ENCODE data around the gene UQCC5. TPM values are rescaled to one million over a fixed set of nuclear protein-coding genes. Genes with fewer than 3 reads are reported as not detected.

Gene UQCC5
- total RNA-seq, 3 donors from 2014 or later: 16.1 to 18.1 (median 17.1) TPM

- TF ChIP-seq CTCF (IDR thresholded peaks at IDR 0.05): no peak
- no peak for ATAC-seq
- Histone ChIP-seq H3K36me3 (ENCODE audit: low read depth) (no peaks in the 10 kb centered on the region), H3K9me3 (no peaks in the 10 kb centered on the region), H3K4me3 (no peak overlapping the region), H3K4me1 (ENCODE audit: low read depth) (no peaks in the 10 kb centered on the region)
- intact Hi-C loops (cut with DNase I, micrococcal nuclease): no loop called here
- no peak for DNase-seq
Measured at GRCh38 chr3:52502808-52503350, 33.5 kb upstream of the UQCC5 start.

GRCh38 chr3:52503788-52504424, 32.5 kb upstream of the UQCC5 start:
- Histone ChIP-seq H3K4me1 (ENCODE audit: low read depth) (no peaks in the 10 kb centered on the region), H3K36me3 (ENCODE audit: low read depth) (no peaks in the 10 kb centered on the region), H3K9me3 (no peaks in the 10 kb centered on the region), H3K4me3 (no peak overlapping the region)
- intact Hi-C loops (cut with DNase I, micrococcal nuclease): no loop called here
- no peak for ATAC-seq
- no peak for TF ChIP-seq CTCF (IDR thresholded peaks at IDR 0.05)
- no peak for DNase-seq

DNA sequence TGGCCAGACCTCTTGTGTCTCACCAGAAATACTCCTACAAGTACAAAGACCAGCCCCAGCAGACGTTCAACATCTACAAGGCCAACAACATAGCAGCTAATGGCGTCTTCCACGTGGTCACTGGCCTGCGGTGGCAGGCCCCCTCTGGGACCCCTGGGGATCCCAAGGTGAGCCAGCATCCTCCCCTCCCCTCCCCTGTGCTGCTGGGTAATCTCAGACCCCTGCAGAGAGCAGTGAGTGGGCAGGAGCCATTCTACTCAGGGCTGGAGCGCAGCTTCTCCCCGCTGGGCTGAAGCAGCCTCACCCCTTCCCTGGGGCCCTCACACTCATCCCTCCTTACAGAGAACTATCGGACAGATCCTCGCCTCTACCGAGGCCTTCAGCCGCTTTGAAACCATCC, 31.4 kb upstream of the UQCC5 start:
- TF ChIP-seq CTCF (IDR thresholded peaks at IDR 0.05): no peak
- no peak overlapping the region for H3K4me3 ChIP-seq
- DNase-seq: no peak
- no peak for ATAC-seq
- no peaks in the 10 kb centered on the region for H3K36me3 ChIP-seq (ENCODE audit: low read depth)
- no peaks in the 10 kb centered on the region for H3K4me1 ChIP-seq (ENCODE audit: low read depth)
- no peaks in the 10 kb centered on the region for H3K9me3 ChIP-seq
- intact Hi-C loops (cut with DNase I, micrococcal nuclease): no loop called here

DNA sequence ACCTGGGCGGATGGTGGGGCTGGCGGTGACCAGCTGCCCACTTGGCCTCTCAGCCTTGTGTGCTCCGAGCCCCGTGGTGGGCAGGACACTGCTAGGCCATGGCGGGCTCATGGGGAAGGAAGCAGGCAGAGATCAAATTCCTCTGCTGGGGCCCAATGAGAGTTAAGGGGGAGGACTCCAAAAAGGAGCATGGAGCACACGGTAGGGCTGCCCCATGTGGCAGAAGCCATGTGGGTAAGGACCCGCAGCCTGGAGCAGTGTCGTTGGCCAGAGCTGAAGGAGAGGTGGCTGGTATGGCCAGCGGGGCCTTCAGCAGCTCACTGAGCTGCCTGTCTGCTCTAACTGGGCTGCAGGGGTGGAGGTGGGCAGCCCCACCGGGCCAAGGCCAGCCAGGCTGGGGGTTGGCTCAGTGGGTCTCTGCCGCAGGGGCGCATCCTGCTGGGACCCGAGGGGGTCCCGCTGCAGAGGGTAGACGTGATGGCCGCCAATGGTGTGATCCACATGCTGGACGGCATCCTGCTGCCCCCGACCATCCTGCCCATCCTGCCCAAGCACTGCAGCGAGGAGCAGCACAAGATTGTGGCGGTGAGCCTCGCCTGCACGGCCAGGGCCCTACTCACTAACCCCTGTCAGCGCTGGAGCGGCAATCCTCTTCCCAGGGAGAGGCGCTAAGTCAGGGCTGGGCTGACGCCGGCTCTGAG, 30.0 kb upstream of the UQCC5 start:
- H3K36me3 ChIP-seq (ENCODE audit: low read depth): no peaks in the 10 kb centered on the region
- intact Hi-C loops (cut with DNase I, micrococcal nuclease): no loop called here
- no peaks in the 10 kb centered on the region for H3K4me1 ChIP-seq (ENCODE audit: low read depth)
- no peak overlapping the region for H3K4me3 ChIP-seq
- DNase-seq (no peak), ATAC-seq (no peak)
- no peaks in the 10 kb centered on the region for H3K9me3 ChIP-seq
- TF ChIP-seq CTCF (IDR thresholded peaks at IDR 0.05): no peak

- ATAC-seq (no peak), DNase-seq (no peak)
- TF ChIP-seq CTCF (IDR thresholded peaks at IDR 0.05): no peak
- intact Hi-C loops (cut with DNase I, micrococcal nuclease): no loop called here
- no peaks in the 10 kb centered on the region for H3K4me1 ChIP-seq (ENCODE audit: low read depth)
- no peaks in the 10 kb centered on the region for H3K9me3 ChIP-seq
- H3K4me3 ChIP-seq: no peak overlapping the region
- H3K36me3 ChIP-seq (ENCODE audit: low read depth): no peaks in the 10 kb centered on the region
Measured at GRCh38 chr3:52507359-52507758, 29.0 kb upstream of the UQCC5 start.

Data from mucosa of descending colon (tissue), 3 donors.